H9 (cell line): Measurements from ENCODE around the gene VWA3A. TPM values are rescaled to one million over a fixed set of nuclear protein-coding genes. Genes with fewer than 3 reads are reported as not detected.
A peak's percentile ranks its signal among the peaks of the same experiment; 100 is the strongest.

ENCODE experiments used
- DNase-seq: peaks from one replicate; pipeline ENCODE4 v3.0.0-alpha.2; 2017
- H2AFZ ChIP-seq: one replicate; pipeline ENCODE4 v1.6.1; 2013; ENCODE audit warnings: mild to moderate bottlenecking, low read length, control low read depth, moderate library complexity
- H2AK5ac ChIP-seq: 2 replicates; pipeline ENCODE4 v1.6.1; 2013; ENCODE audit warnings: low read length, control low read depth, mixed read lengths; ENCODE audit not compliant: insufficient read length
- H2BK120ac ChIP-seq: one replicate; pipeline ENCODE4 v1.6.1; 2013; ENCODE audit warnings: low read depth, mild to moderate bottlenecking, low read length, control low read depth, inconsistent platforms; ENCODE audit not compliant: poor library complexity, severe bottlenecking
- H2BK12ac ChIP-seq: 2 replicates; pipeline ENCODE4 v1.6.1; 2013; ENCODE audit warnings: low read length, control low read depth, mixed read lengths, low read depth; ENCODE audit not compliant: insufficient read length
- H2BK15ac ChIP-seq: 2 replicates; pipeline ENCODE4 v1.6.1; 2013; ENCODE audit warnings: low read depth, low read length, control low read depth
- H2BK20ac ChIP-seq: one replicate; pipeline ENCODE4 v1.6.1; 2013; ENCODE audit warnings: low read depth, mild to moderate bottlenecking, low read length, control low read depth, inconsistent platforms; ENCODE audit not compliant: poor library complexity, severe bottlenecking
- H2BK5ac ChIP-seq: 2 replicates; pipeline ENCODE4 v1.6.1; 2013; ENCODE audit warnings: low read length, control low read depth, mixed read lengths; ENCODE audit not compliant: insufficient read length
- H3K14ac ChIP-seq: 2 replicates; pipeline ENCODE4 v1.6.1; 2013; ENCODE audit warnings: low read length, control low read depth; ENCODE audit not compliant: insufficient read depth
- H3K18ac ChIP-seq: 2 replicates; pipeline ENCODE4 v1.6.1; 2013; ENCODE audit warnings: low read depth, mild to moderate bottlenecking, mixed read lengths, low read length, control low read depth; ENCODE audit not compliant: insufficient read length
- H3K23ac ChIP-seq: 2 replicates; pipeline ENCODE4 v1.6.1; 2013; ENCODE audit warnings: low read length, control low read depth, mixed read lengths, low read depth; ENCODE audit not compliant: insufficient read length
- H3K23me2 ChIP-seq: 2 replicates; pipeline ENCODE4 v1.6.1; 2013; ENCODE audit warnings: low read depth, mild to moderate bottlenecking, mixed read lengths, low read length, control low read depth; ENCODE audit not compliant: insufficient read length, poor library complexity, severe bottlenecking
- H3K27ac ChIP-seq: 2 replicates; pipeline ENCODE4 v1.5.1; 2013; ENCODE audit warnings: low read length, control low read depth, mixed read lengths, low read depth; ENCODE audit not compliant: insufficient read length
- H3K27me3 ChIP-seq: 2 replicates; pipeline ENCODE4 v1.6.1; 2013; ENCODE audit warnings: low read length, control low read depth, inconsistent platforms; ENCODE audit not compliant: insufficient read depth
- H3K4ac ChIP-seq: 2 replicates; pipeline ENCODE4 v1.6.1; 2013; ENCODE audit warnings: low read depth, mild to moderate bottlenecking, control low read depth, inconsistent platforms, low read length, moderate library complexity
- H3K4me1 ChIP-seq: 2 replicates; pipeline ENCODE4 v1.6.1; 2013; ENCODE audit warnings: low read length, control low read depth, inconsistent platforms; ENCODE audit not compliant: insufficient read depth
- H3K4me2 ChIP-seq: 2 replicates; pipeline ENCODE4 v1.6.1; 2013; ENCODE audit warnings: low read length, control low read depth, mixed read lengths; ENCODE audit not compliant: insufficient read length, insufficient read depth
- H3K56ac ChIP-seq: 2 replicates; pipeline ENCODE4 v1.6.1; 2013; ENCODE audit warnings: low read depth, mild to moderate bottlenecking, mixed read lengths, low read length, control low read depth; ENCODE audit not compliant: insufficient read length
- H3K79me1 ChIP-seq: 2 replicates; pipeline ENCODE4 v1.6.1; 2013; ENCODE audit warnings: low read depth, mild to moderate bottlenecking, moderate library complexity, low read length, control low read depth, inconsistent platforms; ENCODE audit not compliant: insufficient read depth, poor library complexity, severe bottlenecking
- H3K79me2 ChIP-seq: 2 replicates; pipeline ENCODE4 v1.6.1; 2013; ENCODE audit warnings: low read length, control low read depth, inconsistent platforms; ENCODE audit not compliant: insufficient read depth
- H3K9ac ChIP-seq: 2 replicates; pipeline ENCODE4 v1.6.1; 2013; ENCODE audit warnings: low read length, control low read depth, mixed read lengths; ENCODE audit not compliant: insufficient read length; ENCODE audit errors: extremely low read depth
- H3K9me3 ChIP-seq: one replicate; pipeline ENCODE4 v1.6.1; 2013; ENCODE audit warnings: low read depth, low read length, inconsistent platforms; ENCODE audit not compliant: control insufficient read depth
- H3T11ph ChIP-seq: one replicate; pipeline ENCODE4 v1.6.1; 2013; ENCODE audit warnings: mild to moderate bottlenecking, low read length, control low read depth, inconsistent platforms
- H4K20me1 ChIP-seq: one replicate; pipeline ENCODE4 v1.6.1; 2013; ENCODE audit not compliant: control insufficient read depth, insufficient read length, insufficient read depth
- H4K5ac ChIP-seq: 2 replicates; pipeline ENCODE4 v1.6.1; 2013; ENCODE audit warnings: low read depth, mild to moderate bottlenecking, mixed read lengths, low read length, control low read depth; ENCODE audit not compliant: insufficient read length
- H4K8ac ChIP-seq: replicated peaks from 2 replicates; pipeline ENCODE4 v1.6.1; 2013; ENCODE audit warnings: low read length, control low read depth, mixed read lengths, low read depth; ENCODE audit not compliant: insufficient read length
- H4K91ac ChIP-seq: 2 replicates; pipeline ENCODE4 v1.6.1; 2013; ENCODE audit warnings: low read depth, mild to moderate bottlenecking, moderate library complexity, mixed read lengths, low read length, control low read depth; ENCODE audit not compliant: insufficient read length
- H3K27ac Mint-ChIP-seq, 3 experiments: 2 replicates in 2 of 3; 3 replicates in 1 of 3; pipeline ENCODE4 v1.8.0; 2020 to 2021; ENCODE audit warnings: mixed read lengths in 3 of 3, mild to moderate bottlenecking in 1 of 3, moderate library complexity in 1 of 3
- H3K27me3 Mint-ChIP-seq: 2 replicates; pipeline ENCODE4 v1.8.0; 2021; ENCODE audit warnings: low read depth, mild to moderate bottlenecking, moderate library complexity, mixed read lengths
- H3K36me3 Mint-ChIP-seq, 3 experiments: 2 replicates in 2 of 3; 3 replicates in 1 of 3; pipeline ENCODE4 v1.8.0; 2020 to 2021; ENCODE audit warnings: low read depth in 3 of 3, mixed read lengths in 3 of 3; ENCODE audit not compliant: insufficient read depth in 1 of 3
- H3K4me1 Mint-ChIP-seq, 2 experiments: 2 replicates each; pipeline ENCODE4 v1.8.0; 2020; ENCODE audit warnings: mixed read lengths in 2 of 2
- H3K4me3 Mint-ChIP-seq, 2 experiments: 2 replicates in 1 of 2; 3 replicates in 1 of 2; pipeline ENCODE4 v1.8.0; 2020 to 2021; ENCODE audit warnings: mild to moderate bottlenecking in 2 of 2, mixed read lengths in 2 of 2, moderate library complexity in 1 of 2
- H3K9me3 Mint-ChIP-seq, 2 experiments: 2 replicates in 1 of 2; 3 replicates in 1 of 2; pipeline ENCODE4 v1.8.0; 2020; ENCODE audit warnings: mild to moderate bottlenecking in 2 of 2, mixed read lengths in 2 of 2, moderate library complexity in 1 of 2
- WGBS: extraction: QIAGEN DNeasy Blood & Tissue Kit; methylation state at CpG from one replicate; pipeline ENCODE4 v1.1.7; 2013; ENCODE audit warnings: missing lambda C conversion rate, low lambda C conversion rate, mixed read lengths; ENCODE audit not compliant: insufficient read length; ENCODE audit errors: extremely low coverage; 5-methylcytosine and 5-hydroxymethylcytosine counted together
- total RNA-seq: library from RNA; stranded (reverse); gene quantifications from 2 replicates; pipeline ENCODE4 v1.2.1, GENCODE V29; 2021
- TF ChIP-seq, protein P1 (sequence below): fragments of 200-600 bp; sonication (generic); conservative IDR thresholded peaks from 3 replicates; pipeline ENCODE4 v1.8.0; 2021; ENCODE audit warnings: antibody characterized with exemption, mild to moderate bottlenecking

Gene VWA3A
- total RNA-seq, 1 experiment from 2014 or later, result not detected

DNA sequence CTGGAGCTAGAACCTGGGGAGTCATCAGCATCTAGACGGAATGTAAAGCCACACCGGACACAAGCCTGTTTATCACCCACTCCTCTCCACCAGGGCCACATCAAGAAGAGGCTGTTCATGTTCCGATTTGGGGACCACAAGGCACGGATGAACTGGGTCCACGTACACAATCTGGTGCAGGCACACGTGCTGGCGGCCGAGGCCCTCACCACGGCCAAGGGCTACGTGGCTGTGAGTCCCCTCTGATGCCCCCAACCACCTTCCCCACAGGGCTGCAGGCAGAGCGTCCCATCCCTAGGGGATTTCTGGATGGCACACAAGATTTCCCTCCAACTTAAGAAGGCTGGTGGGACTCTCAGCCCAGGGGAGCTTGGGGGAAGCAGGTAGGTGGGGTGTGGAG, 89.1 kb downstream of the VWA3A start:
- H3K4me1 Mint-ChIP-seq, result peaks cover 6 to 7% of the 10 kb centered on the region in 2 experiments
- no peaks in the 10 kb centered on the region for H4K20me1 ChIP-seq

More for the DNA sequence above, 89.1 kb downstream of the VWA3A start:
- H3K36me3 Mint-ChIP-seq, result no peaks in the 10 kb centered on the region
- no peak overlapping the region for H3K4ac ChIP-seq
- no peak overlapping the region for H4K91ac ChIP-seq
- no peak overlapping the region for H3K56ac ChIP-seq
- H3K23me2 ChIP-seq, result no peaks in the 10 kb centered on the region
- no peak overlapping the region for H3K23ac ChIP-seq
- H3K9ac ChIP-seq, result no peak overlapping the region
- no peak overlapping the region for H3K18ac ChIP-seq
- no peak overlapping the region; a peak in 1 of 5 replicates for H3K4me3 Mint-ChIP-seq
- no peak overlapping the region for H3K14ac ChIP-seq
- no peak overlapping the region for H2BK12ac ChIP-seq
- H3K79me1 ChIP-seq, result no peaks in the 10 kb centered on the region
- no peak overlapping the region for H3K27ac ChIP-seq
- H2AK5ac ChIP-seq, result no peak overlapping the region
- H3K27ac Mint-ChIP-seq, result peak overlapping the region in 1 of 3 experiments; percentile 39; a peak in 2 of 7 replicates
- H2BK20ac ChIP-seq, result no peak overlapping the region
- H4K5ac ChIP-seq, result no peak overlapping the region
- no CpG with 5 or more reads among the region's 11 CpGs for WGBS
- H3K27me3 ChIP-seq, result no peaks in the 10 kb centered on the region
- no peak overlapping the region for H3T11ph ChIP-seq
- H3K4me2 ChIP-seq, result no peak overlapping the region
- no peaks in the 10 kb centered on the region for H3K9me3 ChIP-seq
- H3K27me3 Mint-ChIP-seq, result peaks cover 8% of the 10 kb centered on the region
- no peak overlapping the region for H2BK5ac ChIP-seq
- no peak overlapping the region for H4K8ac ChIP-seq
- H2BK15ac ChIP-seq, result no peak overlapping the region
- no peaks in the 10 kb centered on the region for H3K4me1 ChIP-seq
- TF ChIP-seq, protein P1, sequence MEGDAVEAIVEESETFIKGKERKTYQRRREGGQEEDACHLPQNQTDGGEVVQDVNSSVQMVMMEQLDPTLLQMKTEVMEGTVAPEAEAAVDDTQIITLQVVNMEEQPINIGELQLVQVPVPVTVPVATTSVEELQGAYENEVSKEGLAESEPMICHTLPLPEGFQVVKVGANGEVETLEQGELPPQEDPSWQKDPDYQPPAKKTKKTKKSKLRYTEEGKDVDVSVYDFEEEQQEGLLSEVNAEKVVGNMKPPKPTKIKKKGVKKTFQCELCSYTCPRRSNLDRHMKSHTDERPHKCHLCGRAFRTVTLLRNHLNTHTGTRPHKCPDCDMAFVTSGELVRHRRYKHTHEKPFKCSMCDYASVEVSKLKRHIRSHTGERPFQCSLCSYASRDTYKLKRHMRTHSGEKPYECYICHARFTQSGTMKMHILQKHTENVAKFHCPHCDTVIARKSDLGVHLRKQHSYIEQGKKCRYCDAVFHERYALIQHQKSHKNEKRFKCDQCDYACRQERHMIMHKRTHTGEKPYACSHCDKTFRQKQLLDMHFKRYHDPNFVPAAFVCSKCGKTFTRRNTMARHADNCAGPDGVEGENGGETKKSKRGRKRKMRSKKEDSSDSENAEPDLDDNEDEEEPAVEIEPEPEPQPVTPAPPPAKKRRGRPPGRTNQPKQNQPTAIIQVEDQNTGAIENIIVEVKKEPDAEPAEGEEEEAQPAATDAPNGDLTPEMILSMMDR, result no peak
- H2AFZ ChIP-seq, result no peak overlapping the region
- no peaks in the 10 kb centered on the region for H3K79me2 ChIP-seq
- H2BK120ac ChIP-seq, result no peak overlapping the region
- H3K9me3 Mint-ChIP-seq, result no peaks in the 10 kb centered on the region
- no peak for DNase-seq
